GM21723 (cell line): ENCODE data around the gene ELOVL1.
"Not testable (repeated sequence)": the region's sequence is repeated elsewhere in the genome, so short reads cannot be mapped to it uniquely, and the experiment has no call there.

Source experiments
- ATAC-seq: cut with Tn5 transposase; IDR thresholded peaks from one replicate; pipeline ENCODE4 v1.9.1; 2021; ENCODE audit warnings: mild to moderate bottlenecking, moderate library complexity; ENCODE audit not compliant: unreplicated experiment

The ELOVL1 gene

DNA sequence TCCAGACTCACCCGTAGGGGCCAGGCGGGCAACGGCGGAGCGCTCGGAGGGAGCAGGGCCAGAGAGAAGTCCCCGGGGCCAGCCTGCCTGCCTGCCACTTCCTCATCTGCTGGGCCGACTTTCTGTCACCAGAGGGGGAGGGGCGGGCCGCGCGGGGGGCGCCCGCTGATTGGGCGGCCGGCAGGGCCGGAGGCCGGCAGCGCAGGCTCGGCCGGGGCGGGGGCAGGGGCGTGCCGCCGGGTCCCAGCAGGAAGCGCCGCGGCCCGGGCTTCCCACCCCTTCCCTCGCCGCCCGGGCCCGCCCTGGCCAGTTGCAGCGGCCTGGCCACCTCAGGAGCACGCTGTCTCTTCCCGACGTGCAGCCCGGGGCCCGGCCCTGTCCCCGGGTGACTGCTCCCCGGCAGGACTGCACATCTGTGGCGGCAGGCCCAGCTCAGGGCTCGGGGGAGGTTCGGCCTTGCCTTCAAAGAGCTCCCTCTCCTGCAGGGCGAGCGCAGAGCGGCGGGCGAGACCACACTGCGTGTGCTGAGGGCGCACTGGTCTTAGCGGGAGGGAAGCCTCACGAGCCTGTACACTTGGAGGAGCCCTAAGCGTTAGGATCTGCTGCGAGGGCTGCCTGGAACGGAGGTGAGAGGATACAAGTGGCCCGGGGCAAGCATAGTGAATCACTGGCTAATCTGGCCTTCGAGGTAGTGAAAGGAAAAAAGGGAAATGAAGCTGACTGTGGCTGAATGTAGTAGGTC lies at the start of gene ELOVL1:
Gene ELOVL1 (minus strand): TSS at position 108 of the 742 bp plus-strand sequence. CDS start 2,402 bp downstream, outside the sequence.
- peak; percentile 71 for ATAC-seq

GRCh38 chr1:43415901-43416300 lies 48.1 kb upstream of the ELOVL1 start:
- ATAC-seq: no peak

DNA sequence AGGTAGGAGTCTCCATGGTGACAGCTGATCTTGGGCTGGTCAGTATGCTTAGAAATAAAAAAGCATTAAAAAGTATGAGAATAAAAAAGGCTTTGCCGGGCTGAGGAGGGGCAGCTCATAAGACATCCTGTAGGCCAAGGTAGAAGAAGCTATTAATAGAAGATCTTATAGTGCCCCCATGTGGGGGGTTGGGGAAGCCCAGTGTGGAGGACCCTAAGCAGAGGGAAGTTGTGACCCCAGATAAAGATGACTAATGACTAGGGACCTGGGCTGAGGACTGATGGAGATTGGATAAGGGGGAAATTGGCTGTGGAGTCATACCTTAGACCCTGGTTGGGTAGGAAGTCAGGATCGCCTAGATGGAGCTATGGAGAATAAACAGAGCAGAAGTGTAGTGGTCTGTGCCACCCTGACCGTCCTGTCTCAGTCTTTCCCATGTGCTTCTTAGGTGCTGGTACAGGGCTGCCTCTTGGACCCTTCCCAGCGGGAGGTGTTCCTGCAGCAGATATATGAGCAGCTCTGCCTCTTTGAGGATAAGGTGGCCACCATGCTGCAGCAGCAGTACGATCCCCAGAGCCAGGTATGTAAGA lies 46.9 kb upstream of the ELOVL1 start:
- ATAC-seq: no peak

- ATAC-seq: not testable (repeated sequence)
Observed at GRCh38 chr1:43413426-43413825, 45.6 kb upstream of the ELOVL1 start.

DNA sequence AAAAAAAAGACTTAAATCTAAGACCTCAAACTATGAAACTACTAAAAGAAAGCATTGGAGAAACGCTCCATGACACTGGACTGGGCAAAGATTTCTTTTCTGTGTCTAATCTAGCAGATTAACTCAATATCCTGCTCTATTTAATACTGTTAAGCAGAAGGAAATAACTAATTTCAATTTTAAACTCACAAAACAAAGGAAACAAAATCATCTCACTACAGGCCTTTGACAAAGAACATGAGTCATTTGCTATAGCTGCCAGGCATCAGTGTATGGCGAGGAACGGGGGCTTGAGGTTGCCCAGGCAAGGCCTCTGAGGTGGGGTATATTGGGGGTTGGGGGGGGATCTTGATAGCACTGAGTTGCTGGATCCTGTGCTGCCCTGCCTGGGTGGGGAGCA lies 42.8 kb upstream of the ELOVL1 start:
- no peak for ATAC-seq

GRCh38 chr1:43405876-43406234 lies 38.0 kb upstream of the ELOVL1 start:
- ATAC-seq: no peak

DNA sequence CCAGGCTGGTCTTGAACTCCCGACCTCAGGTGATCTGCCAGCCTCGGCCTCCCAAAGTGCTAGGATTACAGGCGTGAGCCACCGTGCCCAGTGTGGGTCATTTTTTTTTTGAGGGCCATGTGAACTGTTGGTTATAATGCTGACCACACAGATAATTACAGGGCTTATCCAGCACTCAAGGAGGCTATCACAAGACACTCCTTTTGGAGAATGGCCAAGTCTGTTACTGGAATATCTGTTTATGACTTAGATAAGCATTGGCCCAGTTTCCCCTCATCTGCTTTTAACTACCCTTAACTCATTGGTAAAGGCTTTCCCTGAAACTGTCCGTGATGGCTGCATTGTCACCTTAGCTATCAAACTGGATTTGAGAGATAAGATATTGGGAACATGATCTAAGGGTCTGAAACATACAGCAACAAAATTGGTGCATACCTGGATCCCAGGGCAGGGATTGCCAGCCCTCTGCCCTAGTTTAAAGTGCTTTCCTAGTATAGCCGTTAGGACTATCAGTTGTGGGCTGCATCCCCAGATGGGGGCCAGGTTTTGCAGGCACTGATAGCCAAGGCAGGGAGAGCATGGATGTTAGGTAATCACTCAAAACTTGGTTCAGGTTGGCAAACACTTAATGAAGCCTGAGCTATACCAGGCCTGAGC lies 37.5 kb upstream of the ELOVL1 start:
- ATAC-seq: no peak

DNA sequence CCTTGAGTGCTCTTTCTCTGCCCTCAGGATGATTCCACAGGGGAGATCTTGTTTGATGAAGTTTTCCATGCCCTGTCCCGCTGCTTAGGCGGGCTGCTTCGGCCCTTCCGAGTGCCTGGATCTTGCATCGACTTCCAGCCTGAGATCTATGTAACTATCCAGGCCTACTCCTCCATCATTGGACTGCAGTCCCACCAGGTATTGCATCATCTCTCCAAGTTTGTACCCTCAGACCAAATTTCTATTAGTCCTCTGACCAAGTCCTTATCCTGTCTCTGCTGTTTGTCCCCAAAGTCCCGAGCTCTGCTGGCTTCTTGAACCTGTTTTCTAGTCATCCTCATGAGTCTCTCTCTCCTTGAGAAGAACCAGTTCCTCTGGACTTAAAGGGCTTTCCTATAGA lies 36.5 kb upstream of the ELOVL1 start:
- no peak for ATAC-seq

GRCh38 chr1:43402089-43402865 lies 34.5 kb upstream of the ELOVL1 start:
- no peak for ATAC-seq

DNA sequence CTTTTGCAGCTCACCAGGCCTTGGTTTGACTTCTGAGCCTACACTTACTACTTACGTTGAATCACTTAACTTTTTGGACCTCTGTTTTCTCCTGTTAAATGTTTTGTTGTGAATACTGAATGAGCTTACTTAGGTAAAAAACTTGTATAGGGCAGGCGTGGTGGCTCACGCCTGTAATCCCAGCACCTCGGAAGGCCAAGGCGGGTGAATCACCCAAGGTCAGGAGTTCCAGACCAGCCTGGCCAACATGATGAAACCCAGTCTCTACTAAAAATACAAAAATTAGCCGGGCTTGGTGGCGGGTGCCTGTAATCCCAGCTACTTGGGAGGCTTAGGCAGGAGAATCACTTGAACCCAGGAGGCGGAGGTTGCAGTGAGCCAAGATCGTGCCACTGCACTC lies 32.6 kb upstream of the ELOVL1 start:
- not testable (repeated sequence) for ATAC-seq

- no peak for ATAC-seq
Observed at GRCh38 chr1:43398227-43398626, 30.4 kb upstream of the ELOVL1 start.

GRCh38 chr1:43396059-43396458 lies 28.2 kb upstream of the ELOVL1 start:
- no peak for ATAC-seq

DNA sequence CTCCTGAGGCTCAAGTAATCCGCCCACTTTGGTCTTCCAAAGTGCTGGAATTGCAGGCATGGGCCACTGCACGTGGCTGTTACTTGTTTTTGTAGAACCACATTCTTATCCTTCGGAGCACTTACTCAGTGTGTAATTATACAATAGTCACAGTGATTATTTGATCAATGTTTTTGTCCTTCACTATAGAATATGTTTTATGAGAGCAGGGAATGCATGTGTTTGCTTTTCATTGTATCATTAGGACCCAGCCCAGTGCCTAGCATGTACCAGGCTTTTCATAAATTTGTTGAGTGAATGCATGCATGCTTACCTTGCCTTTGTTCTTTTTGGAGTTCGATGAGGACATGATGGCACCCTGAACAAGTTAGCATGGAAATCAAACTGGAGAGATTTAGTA lies 27.7 kb upstream of the ELOVL1 start:
- ATAC-seq: no peak

DNA sequence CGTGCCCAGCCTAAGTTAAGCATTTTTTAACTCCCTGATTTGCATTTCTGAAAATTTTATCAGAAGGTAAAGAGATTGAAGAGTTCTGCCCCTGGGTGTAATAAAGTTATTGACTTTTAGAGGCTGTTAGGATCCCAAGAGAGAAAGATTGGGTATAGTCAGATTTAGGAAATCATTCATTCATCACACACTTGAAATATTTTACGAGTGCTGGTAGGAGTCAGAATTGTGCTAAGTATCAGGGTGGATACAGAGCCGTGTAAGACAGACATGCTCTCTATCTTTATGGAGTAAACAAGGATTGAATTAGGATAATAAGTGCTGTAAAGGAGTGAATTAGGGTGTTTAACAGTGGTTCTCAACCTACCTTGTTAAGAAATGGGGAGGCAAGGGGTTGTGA lies 24.9 kb upstream of the ELOVL1 start:
- no peak for ATAC-seq

DNA sequence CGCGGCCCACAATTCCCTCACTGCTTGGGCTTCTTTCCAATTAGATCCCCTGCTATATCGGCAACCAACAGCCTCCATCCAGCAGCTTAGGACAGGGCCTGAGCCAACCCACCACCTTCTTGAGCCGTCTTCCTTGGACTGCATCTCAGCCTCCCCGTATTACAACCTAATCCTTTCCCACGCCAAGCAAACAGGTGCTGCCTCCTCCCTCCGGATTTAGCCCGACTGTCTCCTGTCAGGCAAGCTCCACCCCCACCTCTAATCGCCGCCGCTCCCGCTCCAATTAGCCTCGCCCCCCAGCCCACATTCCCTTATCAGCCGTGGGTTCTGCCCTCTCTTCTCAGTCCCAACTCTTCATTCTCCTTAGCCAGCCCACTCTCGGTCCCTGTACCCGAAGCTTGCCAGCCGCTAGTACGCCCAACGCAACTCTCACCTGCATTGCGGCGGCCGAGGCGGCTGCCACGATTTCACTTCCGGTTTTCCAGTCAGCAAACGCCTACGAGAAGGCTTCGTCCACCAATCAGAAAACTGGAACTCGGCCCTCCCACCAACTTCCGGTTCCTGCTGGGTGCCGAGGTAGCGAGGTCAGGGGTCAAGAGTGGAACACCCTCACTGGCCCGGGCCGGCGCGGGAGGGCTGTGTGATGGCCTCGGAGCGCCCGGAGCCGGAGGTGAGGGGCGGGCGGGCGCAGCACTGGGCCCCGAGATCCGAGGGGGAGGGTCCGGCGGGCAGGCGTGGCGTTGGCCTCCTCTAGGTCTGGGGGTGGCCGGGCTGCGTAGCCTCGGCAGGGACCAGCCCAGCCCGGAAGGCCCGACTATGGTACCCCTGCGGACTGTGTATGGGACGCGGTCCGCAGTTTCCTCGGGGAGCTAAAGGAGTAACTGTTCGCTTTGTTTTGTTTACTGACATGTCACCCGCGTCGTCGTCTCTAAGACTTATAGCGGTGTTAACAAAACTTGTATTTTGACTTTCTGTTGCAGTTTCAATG lies 21.8 kb upstream of the ELOVL1 start, which contains the start of the genes MED8 and SZT2:
Gene MED8 (minus strand): TSS at position 475 of the 988 bp plus-strand sequence. CDS start 36 bp downstream, at position 439.
Gene SZT2 (plus strand): TSS at position 574 of the 988 bp plus-strand sequence. CDS start 70 bp downstream, at position 644.
- peak; percentile 92 for ATAC-seq

GRCh38 chr1:43388613-43389012 lies 20.8 kb upstream of the ELOVL1 start:
- no peak for ATAC-seq

GRCh38 chr1:43387976-43388599 lies 20.3 kb upstream of the ELOVL1 start:
- no peak for ATAC-seq

DNA sequence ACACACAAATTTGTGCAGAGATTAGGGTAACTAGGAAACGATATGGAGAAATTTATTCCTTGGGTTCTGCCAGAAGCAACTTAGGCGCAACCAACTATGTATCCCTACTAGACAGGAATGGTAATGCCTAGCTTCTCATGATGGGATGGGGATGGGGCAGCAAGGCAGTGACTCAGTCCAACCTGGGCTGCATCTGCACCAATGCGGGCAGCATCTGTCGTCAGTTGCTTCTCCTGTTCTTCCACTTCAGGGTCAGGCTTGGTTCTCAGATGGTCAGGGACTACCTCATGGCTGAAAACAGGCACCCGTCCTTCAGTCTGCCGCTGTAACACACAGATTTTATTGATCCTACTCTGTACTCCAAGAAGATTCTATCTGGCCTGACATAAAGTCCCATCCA lies 18.9 kb upstream of the ELOVL1 start:
- ATAC-seq: no peak

- no peak for ATAC-seq
Observed at GRCh38 chr1:43383449-43383848, 15.6 kb upstream of the ELOVL1 start.
